ENCODE data around the gene POLR2F. TPM values are rescaled to one million over a fixed set of nuclear protein-coding genes. Genes with fewer than 3 reads are reported as not detected.

The POLR2F gene
- total RNA-seq, 1 experiment from 2014 or later: 141 TPM

DNA sequence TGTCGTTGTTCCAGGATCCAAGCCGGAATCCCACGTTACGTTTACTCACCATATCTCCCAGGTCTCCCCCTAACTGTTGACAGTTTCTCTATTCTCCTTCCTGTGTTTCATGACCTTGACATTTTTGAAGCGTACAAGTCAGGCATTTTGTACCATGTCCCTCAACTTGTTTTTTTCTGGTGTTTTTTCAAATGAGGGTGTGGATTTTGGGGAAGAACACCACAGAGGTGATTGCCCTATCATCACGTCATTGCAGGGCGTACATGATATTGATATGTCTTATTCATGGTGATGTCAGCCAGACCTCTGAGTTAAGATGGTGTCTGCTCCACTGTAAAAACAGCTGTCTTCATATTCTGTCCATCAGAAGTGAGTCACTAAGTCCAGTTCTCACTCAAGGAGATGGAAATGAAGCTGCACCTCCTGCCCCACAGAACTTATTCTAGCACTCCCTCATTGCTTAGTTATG is 59.1 kb downstream of the POLR2F start:
- no peak overlapping the region for H2BK5ac ChIP-seq (ENCODE audit: insufficient read length, low read length)
- H3K4ac ChIP-seq (ENCODE audit: low read depth, low read length): no peak overlapping the region
- no peaks in the 10 kb centered on the region for H3K27me3 ChIP-seq (ENCODE audit: insufficient read depth, low read length)
- DNase-seq: no peak
- no peak overlapping the region for H2BK120ac ChIP-seq (ENCODE audit: low read depth, low read length, poor library complexity, severe bottlenecking)
- H4K5ac ChIP-seq (ENCODE audit: insufficient read length, low read depth, low read length): no peak overlapping the region
- TF ChIP-seq, protein P1, sequence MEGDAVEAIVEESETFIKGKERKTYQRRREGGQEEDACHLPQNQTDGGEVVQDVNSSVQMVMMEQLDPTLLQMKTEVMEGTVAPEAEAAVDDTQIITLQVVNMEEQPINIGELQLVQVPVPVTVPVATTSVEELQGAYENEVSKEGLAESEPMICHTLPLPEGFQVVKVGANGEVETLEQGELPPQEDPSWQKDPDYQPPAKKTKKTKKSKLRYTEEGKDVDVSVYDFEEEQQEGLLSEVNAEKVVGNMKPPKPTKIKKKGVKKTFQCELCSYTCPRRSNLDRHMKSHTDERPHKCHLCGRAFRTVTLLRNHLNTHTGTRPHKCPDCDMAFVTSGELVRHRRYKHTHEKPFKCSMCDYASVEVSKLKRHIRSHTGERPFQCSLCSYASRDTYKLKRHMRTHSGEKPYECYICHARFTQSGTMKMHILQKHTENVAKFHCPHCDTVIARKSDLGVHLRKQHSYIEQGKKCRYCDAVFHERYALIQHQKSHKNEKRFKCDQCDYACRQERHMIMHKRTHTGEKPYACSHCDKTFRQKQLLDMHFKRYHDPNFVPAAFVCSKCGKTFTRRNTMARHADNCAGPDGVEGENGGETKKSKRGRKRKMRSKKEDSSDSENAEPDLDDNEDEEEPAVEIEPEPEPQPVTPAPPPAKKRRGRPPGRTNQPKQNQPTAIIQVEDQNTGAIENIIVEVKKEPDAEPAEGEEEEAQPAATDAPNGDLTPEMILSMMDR (conservative IDR thresholded peaks at IDR 0.05): no peak
- H3K23me2 ChIP-seq (ENCODE audit: insufficient read length, low read depth, low read length, poor library complexity, severe bottlenecking): no peaks in the 10 kb centered on the region
- H3K56ac ChIP-seq (ENCODE audit: insufficient read length, low read depth, low read length): no peak overlapping the region
- H3K14ac ChIP-seq (ENCODE audit: insufficient read depth, low read length): no peak overlapping the region
- no peak overlapping the region for H3K27ac ChIP-seq (ENCODE audit: insufficient read length, low read depth, low read length)
- H3K79me1 ChIP-seq (ENCODE audit: insufficient read depth, low read depth, low read length, poor library complexity, severe bottlenecking): no peaks in the 10 kb centered on the region
- Mint-ChIP-seq H3K27ac (no peak overlapping the region), H3K4me3 (no peak overlapping the region), H3K27me3 (ENCODE audit: low read depth) (peaks cover 26% of the 10 kb centered on the region), H3K9me3 (peaks cover 0 to 2% of the 10 kb centered on the region in 2 experiments; a peak in 3 of 5 replicates), H3K36me3 (ENCODE audit: insufficient read depth in 1 of 3, low read depth in 3 of 3) (no peaks in the 10 kb centered on the region), H3K4me1 (peaks cover 0 to 12% of the 10 kb centered on the region in 2 experiments; a peak in 2 of 4 replicates)
- H4K20me1 ChIP-seq (ENCODE audit: control insufficient read depth, insufficient read depth, insufficient read length): no peaks in the 10 kb centered on the region
- H3K9ac ChIP-seq (ENCODE audit: extremely low read depth, insufficient read length, low read length): no peak overlapping the region
- no CpG with 5 or more reads among the region's 7 CpGs for WGBS (ENCODE audit: extremely low coverage, insufficient read length, low lambda C conversion rate)
- H2AK5ac ChIP-seq (ENCODE audit: insufficient read length, low read length): no peak overlapping the region
- no peak overlapping the region for H2BK15ac ChIP-seq (ENCODE audit: low read depth, low read length)
- H2BK12ac ChIP-seq (ENCODE audit: insufficient read length, low read depth, low read length): no peak overlapping the region
- no peak overlapping the region for H2BK20ac ChIP-seq (ENCODE audit: low read depth, low read length, poor library complexity, severe bottlenecking)
- H3T11ph ChIP-seq (ENCODE audit: low read length): no peak overlapping the region
- H3K4me2 ChIP-seq (ENCODE audit: insufficient read depth, insufficient read length, low read length): no peak overlapping the region
- H2AFZ ChIP-seq (ENCODE audit: low read length): no peak overlapping the region
- no peaks in the 10 kb centered on the region for H3K79me2 ChIP-seq (ENCODE audit: insufficient read depth, low read length)
- no peak overlapping the region for H4K8ac ChIP-seq (replicated peaks; ENCODE audit: insufficient read length, low read depth, low read length)
- H3K9me3 ChIP-seq (ENCODE audit: control insufficient read depth, low read depth, low read length): no peaks in the 10 kb centered on the region
- H3K23ac ChIP-seq (ENCODE audit: insufficient read length, low read depth, low read length): no peak overlapping the region
- no peak overlapping the region for H3K18ac ChIP-seq (ENCODE audit: insufficient read length, low read depth, low read length)
- H3K4me1 ChIP-seq (ENCODE audit: insufficient read depth, low read length): no peaks in the 10 kb centered on the region
- no peak overlapping the region for H4K91ac ChIP-seq (ENCODE audit: insufficient read length, low read depth, low read length)

Data from H9 (cell line).